HG02759 (cell line): Measurements from ENCODE around the gene PACS1.

Source experiments
- ATAC-seq: cut with Tn5 transposase; IDR thresholded peaks from one replicate; pipeline ENCODE4 v1.9.1; 2021; ENCODE audit warnings: mild to moderate bottlenecking, moderate library complexity; ENCODE audit not compliant: unreplicated experiment

PACS1 gene

GRCh38 chr11:66131937-66132632 lies 62.0 kb downstream of the PACS1 start:
- ATAC-seq: no peak

GRCh38 chr11:66133216-66133775 lies 63.2 kb downstream of the PACS1 start:
- ATAC-seq: no peak

- no peak for ATAC-seq
Observed at GRCh38 chr11:66136752-66137123, 66.7 kb downstream of the PACS1 start.

- ATAC-seq: no peak
Observed at GRCh38 chr11:66139817-66140404, 69.8 kb downstream of the PACS1 start.

GRCh38 chr11:66142370-66143263 lies 72.5 kb downstream of the PACS1 start:
- ATAC-seq: no peak

- no peak for ATAC-seq
Observed at GRCh38 chr11:66143264-66143566, 73.1 kb downstream of the PACS1 start.

- ATAC-seq: no peak
Observed at GRCh38 chr11:66143996-66144678, 74.1 kb downstream of the PACS1 start.

- no peak for ATAC-seq
Observed at GRCh38 chr11:66146074-66146473, 76.0 kb downstream of the PACS1 start.

- no peak for ATAC-seq
Observed at GRCh38 chr11:66146940-66147339, 76.9 kb downstream of the PACS1 start.

- no peak for ATAC-seq
Observed at GRCh38 chr11:66150140-66150539, 80.1 kb downstream of the PACS1 start.

- ATAC-seq: no peak
Observed at GRCh38 chr11:66150725-66151124, 80.7 kb downstream of the PACS1 start.

GRCh38 chr11:66151273-66151672 lies 81.2 kb downstream of the PACS1 start:
- no peak for ATAC-seq

GRCh38 chr11:66154109-66154508 lies 84.0 kb downstream of the PACS1 start:
- no peak for ATAC-seq

- ATAC-seq: no peak
Observed at GRCh38 chr11:66155387-66156073, 85.5 kb downstream of the PACS1 start.

GRCh38 chr11:66157182-66157864 lies 87.3 kb downstream of the PACS1 start:
- no peak for ATAC-seq

GRCh38 chr11:66158156-66158555 lies 88.1 kb downstream of the PACS1 start:
- no peak for ATAC-seq

GRCh38 chr11:66159324-66159984 lies 89.4 kb downstream of the PACS1 start:
- no peak for ATAC-seq

GRCh38 chr11:66160709-66161108 lies 90.6 kb downstream of the PACS1 start:
- ATAC-seq: no peak

- no peak for ATAC-seq
Observed at GRCh38 chr11:66168289-66168688, 98.2 kb downstream of the PACS1 start.
